GM10266 (cell line): ENCODE measurements around the gene RAB7A.
A peak's percentile ranks its signal among the peaks of the same experiment; 100 is the strongest.

ENCODE experiments used
- DNase-seq: peaks from one replicate; pipeline ENCODE4 v3.0.0; 2012; ENCODE audit errors: extremely low spot score
- CTCF ChIP-seq: IDR thresholded peaks from 2 replicates; pipeline ENCODE4 v1.5.1; 2012; ENCODE audit warnings: mild to moderate bottlenecking, low read depth; ENCODE audit not compliant: control insufficient read depth, insufficient read depth; ENCODE audit errors: missing control alignments

RAB7A gene

DNA sequence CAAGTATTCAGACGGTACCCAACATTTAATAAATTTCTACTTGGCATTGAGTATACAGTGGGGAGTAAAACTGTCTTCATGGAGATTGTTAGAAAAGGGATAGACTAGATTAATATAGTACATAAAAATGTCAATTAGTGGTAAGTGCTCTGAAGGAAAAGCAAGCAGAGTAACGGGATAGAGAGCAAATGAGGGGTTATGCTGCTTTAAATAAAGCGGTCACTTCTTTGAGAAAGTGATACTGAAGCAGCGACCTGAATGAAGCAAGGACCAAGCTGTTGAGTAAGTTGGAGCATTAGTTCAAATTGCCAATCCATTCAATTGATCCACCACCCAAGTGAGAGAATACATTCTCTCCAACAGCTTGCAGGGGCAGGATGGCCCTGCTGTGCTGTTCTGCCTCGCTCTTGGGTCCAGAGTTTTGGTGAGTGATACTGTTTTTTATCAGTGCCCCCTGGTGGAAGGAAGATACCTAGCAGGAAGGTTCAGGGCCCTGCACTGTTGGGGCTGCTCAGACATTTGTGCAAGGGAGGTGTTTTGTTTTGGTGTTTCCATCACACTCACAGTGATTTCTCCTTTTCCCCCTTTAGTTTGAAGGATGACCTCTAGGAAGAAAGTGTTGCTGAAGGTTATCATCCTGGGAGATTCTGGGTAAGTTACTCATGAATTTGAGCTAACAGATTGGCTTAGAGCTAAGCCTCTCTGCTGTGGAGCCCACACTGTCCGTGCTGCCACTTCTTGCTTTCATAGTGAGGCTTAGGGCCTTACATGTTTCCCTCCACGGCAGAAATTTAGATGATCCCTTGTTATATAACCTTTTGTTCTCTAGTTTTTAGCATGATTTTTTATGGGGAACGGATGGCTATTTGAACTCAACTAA lies 69.0 kb downstream of the RAB7A start:
- TF ChIP-seq CTCF = peak; percentile 78
- peak; percentile 57 for DNase-seq

- no peak for TF ChIP-seq CTCF
- no peak for DNase-seq
These were observed 73.7 kb downstream of the RAB7A start for GRCh38 chr3:128799653-128800052.

- DNase-seq = no peak
- no peak for TF ChIP-seq CTCF
These were observed 74.5 kb downstream of the RAB7A start for GRCh38 chr3:128800241-128801187.

DNA sequence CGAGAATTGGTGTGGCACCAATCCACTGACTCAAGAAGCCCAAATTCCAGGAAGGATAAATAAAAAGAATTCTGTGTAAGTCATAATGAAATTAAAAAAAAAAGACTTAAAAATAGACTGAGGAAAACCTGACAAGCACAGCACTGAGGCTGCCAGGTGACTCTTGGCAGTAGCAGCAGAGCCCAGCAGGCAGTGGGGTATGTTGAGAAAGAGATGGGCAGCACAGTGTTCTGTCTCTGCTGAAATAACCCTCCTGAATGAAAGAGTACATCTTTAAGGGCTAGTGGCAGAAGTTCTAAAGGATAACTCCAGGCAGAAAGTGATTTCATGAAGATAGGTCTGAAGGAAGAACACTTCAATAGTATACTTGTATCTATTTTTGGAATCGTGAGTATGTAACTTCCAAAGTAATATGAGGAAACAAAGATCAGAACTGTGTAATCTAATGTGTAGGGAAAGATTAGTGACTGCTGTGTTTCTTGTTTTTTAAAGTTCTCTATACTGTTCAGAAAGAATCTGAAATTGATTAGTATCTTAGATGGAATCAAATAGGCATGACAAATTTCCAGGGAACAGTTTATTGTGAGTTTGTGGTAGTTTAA lies 75.9 kb downstream of the RAB7A start:
- no peak for TF ChIP-seq CTCF

DNA sequence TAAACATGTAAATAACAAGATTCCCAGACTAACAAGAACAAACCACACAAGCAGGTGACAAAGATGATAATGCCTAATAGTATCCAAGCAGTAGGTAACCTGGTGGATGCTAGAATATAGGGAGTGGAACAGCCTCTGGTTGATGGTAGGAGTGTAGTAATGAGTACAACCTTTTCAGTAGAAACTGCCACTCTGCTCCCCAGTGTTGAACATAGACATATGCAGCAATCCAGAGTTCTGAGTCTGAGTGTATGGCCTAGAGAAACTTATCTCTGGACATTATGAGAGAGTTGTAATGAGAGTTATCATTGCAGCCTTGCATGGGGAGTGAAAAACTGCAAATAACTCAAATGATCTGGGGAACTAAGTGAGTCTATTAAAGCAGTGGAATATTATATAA lies 77.3 kb downstream of the RAB7A start:
- no peak for DNase-seq
- no peak for TF ChIP-seq CTCF

More for the DNA sequence above, 75.9 kb downstream of the RAB7A start:
- DNase-seq = no peak

DNA sequence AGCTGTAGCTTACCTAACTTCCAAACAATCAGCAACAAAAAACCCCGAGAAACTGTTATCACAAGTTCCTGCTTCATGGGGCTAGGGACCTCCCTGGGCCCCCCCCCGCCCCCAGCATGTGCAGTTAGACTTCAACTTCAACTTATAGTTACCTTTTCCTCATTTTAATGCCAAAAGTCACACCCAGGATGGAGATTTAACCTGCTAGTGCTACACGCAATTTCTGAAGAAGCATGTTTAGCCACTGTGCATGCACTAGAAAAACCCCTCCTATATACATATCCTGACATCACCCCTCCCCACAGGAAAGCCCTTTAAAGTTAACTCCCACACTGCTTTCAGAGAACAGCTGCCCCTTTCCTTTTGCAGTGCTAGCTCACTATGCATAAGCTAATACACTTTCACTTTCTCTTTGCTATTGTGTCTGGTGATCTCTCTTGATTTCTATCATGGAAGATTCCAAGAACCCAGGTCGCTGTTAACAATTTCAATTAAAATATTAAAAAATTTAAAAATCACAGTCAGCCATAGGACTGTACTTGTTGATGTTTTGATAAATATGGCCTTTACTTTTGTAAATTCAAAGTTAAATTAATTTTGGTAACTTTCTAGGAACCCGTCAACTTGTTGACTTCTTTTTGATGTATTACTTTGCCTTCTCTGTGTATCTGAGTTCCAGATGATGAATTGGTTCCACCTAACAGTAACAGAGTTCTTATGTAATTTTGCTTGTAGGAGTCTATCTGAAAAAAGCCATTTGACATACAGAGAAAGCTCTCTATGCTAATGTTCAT lies 78.2 kb downstream of the RAB7A start:
- peak; percentile 85 for DNase-seq
- TF ChIP-seq CTCF = no peak
